Activated CD4-positive, alpha-beta T cell treated with anti-CD3 and anti-CD28 coated beads, Interleukin-2, Interleukin-6, amounts not matched to agents 100 ng/mL and 50 ng/mL, durations not matched to agents 16 hours and 8 hours (primary cell): ENCODE data around the gene GPX6.
"Not testable (repeated sequence)": the region's sequence is repeated elsewhere in the genome, so short reads cannot be mapped to it uniquely, and the experiment has no call there.

Experiments
- DNase-seq: peaks from one replicate; pipeline ENCODE4 v3.0.0-alpha.2; 2020

Gene GPX6, protein sequence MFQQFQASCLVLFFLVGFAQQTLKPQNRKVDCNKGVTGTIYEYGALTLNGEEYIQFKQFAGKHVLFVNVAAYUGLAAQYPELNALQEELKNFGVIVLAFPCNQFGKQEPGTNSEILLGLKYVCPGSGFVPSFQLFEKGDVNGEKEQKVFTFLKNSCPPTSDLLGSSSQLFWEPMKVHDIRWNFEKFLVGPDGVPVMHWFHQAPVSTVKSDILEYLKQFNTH

DNA sequence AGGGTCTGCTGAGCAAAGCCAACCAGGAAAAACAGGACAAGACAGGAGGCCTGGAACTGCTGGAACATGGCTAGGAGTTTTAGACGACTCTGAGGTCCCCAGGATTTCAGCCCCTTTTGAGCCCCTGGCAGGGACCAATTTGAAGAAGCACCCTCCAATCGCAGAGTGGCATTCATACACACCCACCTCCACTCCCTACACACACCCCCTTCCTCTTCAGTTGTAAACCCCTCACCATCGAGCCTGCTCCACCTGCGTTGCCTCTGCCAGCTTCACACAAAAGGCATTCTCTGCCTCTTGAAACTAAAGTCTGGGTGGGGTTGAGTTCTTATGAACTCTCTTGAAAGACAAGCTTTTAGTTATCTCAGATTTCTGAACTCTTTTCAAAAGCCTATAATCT is at the start of gene GPX6:
GPX6 (minus strand) TSS at position 118 of the 400 bp plus-strand sequence; CDS start at position 68, 50 bp downstream.
- DNase-seq, result no peak

DNA sequence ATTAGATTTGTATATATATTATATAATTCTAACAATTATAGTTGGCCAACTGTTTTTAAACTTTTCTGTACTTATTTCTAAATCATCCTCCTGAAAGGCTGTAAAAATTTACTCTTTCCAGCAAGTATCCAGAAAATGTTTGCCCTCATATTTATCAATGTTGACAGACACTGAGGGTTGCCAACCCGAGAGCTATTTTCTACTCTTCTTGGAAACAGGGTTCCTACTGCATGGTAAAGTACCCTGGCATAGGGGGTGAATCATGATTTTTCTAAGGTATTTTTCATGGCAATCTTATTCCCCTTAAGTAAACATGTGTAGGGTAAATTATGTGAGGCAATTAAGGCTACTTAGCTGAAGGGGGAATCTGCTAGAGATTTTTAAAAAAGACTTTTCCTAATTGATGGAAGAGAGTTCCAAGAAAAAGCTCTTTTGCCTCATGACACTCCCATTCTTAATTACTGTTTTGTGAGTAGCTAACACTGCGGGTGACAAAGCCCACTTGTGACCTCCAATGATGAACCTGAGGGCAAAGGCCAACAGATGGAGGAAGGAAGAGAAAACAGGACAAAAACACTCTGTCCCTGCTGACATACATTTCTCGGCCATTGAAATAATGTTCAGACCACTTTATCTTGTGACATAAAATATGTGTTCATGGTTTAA is 48.0 kb upstream of the GPX6 start:
- DNase-seq, result no peak

DNA sequence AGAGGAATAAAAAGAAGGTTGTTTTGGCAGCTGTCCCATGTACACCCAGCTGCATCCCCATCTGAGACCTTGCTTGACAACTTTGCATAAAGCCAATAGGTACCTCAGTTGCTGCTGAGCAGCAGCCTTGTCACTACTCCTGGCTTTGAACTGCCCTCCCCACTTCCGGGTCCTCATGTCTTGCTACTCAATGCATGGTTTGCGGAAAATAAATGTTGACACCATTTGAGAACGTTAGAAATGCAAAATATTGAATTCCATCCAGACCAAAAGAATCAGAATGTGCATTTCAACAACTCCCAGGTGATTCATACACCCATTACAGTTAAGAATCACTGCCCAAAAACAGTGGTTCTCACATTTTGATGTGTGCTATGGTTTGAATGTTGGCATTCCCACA is 43.0 kb upstream of the GPX6 start:
- DNase-seq, result no peak

DNA sequence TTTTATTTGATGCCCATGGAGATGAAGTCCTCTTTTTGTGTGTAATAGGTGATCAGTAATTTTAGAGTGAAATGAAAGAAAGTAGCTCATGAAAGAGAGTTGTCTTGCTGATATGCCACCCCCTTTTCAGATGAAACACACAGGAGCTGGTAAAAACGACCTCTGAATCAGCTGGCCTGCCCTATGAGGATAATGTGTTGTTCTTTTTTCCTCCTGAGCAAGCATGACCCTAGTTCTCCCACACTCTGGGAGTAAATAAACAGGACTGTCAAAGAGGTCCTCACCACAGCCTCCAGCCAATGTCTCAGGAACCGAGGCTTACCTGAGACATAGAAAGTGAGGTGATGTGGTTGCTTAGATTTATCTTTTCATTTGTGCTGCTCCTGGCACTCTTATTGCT is 39.5 kb upstream of the GPX6 start:
- no peak for DNase-seq

DNA sequence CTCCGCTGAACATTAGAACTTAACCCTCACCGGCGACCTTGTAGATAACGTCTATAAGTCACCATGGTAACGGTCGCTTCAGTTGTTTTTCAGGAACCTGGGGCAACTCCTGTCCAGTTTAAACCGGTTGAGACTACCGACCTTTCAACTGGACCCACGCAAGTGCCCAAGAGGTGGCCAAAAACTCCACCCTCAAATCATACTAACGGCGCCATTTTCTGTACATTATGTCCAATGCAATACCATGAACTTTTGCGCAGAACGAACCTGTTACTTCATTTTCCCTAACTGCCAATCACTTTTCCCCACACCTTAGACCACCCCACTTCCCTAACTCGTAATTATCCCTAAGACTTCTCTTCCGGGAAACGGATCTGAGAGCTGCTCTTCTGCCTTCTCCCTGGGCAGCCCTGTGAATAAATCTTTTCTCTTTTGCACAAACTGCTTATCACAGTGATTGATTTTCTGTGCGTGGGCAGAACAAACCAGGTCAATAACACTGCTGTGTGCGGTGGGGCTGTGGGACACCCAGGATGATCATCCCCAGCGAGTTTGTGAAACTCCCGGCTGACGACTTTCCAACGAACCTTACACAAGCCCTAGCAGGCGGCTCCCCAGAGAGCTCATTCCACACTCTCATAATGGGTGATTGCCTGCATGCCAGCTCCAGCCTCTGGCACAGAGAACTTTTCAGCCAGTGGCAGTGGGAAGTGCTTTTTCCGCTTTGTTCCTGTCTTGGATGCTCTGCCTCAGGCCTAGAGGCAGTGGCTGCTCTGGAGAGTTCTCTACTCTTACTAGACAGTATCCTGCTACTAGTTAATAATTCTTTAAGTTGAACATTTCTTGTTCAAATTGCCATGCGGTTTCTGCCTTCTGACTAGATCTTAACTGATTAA is 38.6 kb upstream of the GPX6 start:
- DNase-seq, result no peak

DNA sequence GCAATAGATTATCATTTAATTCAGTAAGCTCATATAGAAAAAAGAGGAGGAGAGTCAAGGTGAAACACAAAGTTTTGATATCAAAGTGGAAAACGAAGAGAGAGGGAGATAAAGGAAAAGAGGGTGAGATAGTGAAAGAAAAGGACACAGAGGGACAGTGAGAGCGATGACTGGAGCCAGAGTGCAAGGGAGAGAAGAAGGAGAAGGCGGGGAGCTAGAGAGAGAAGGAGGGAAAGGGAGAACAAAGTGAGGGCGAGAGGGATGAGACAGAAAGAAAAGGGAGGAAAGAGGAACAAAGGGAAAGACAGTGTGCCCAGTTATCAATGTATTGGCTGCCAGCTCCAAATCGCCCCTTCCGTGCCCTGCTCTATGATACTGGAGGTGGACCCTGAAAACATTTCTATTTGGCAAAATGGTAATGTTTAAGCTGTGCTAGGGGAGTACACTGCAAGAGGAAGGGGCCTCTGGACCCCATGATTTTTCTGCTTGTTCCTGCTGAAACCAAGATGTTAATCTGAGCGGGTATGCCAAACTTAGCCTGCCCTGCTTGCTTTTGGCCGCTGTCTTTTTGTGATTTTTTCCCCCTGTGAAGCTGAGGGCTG is 37.9 kb upstream of the GPX6 start:
- DNase-seq, result no peak

DNA sequence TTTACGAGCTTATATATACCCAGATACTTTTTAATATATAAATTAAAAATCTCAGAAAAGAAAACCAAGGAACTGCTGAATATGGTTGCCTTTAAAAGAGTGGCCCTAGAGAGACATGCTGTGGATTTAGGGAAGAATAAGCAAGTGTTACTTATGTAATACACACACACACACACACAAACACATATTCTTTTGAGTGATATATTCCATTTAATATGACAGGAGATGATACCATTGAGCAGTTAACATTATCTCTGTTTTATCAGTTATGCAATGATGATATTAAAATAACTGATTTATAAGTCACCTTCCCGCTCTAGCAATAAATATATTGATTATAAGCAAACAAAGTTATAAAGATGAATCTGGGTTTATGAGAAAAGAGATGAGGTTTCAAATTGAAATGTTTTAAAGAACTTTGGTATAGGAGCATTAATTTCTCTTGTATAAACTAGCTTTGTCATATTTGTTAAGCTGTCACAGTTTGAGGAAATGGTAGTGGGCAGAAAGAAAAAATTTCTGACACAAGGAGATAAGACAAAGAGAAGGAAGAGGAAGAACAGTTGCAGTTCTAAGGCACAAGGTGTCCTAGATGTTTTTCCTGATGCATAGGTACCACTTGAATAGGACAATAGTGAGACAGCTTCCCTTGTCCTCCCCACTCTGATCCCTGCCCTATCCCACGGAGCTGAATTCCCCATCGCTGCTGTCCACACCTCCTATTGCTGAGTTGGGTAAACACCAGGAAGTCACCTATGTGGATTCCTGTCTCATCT is 36.5 kb upstream of the GPX6 start:
- DNase-seq, result no peak

DNA sequence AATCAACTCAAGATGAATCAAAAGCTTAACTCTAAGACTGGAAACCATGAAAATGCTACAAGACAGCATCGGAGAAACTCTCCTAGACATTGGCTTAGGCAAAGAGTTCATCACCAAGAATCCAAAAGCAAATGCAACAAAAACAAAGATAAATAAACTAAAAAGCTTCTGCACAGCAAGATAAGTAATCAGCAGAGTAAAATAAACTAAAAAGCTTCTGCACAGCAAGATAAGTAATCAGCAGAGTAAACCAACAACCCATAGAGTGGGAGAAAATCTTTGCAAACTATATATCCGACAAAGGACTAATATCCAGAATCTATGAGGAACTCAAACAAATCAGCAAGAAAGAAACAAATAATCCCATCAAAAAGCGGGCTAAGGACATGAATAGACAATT is 31.4 kb upstream of the GPX6 start:
- DNase-seq, result not testable (repeated sequence)

DNA sequence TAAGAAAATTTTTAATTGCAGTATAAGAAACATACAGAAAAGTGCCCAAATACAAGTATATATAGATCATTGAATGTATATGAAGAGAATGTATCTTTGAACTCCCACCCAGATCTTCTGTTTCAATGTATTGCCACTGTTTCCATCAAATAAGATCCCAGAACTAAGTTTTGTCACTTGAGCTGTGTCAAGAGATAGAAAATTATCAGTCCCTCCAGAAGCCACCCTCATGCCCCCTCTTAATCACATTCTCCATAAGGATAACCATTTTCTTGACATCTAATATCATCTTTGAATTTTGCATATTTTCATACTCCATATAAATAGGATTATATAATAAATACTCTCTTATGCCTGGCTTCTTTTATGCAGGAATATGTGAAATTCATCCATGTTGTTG is 30.4 kb upstream of the GPX6 start:
- no peak for DNase-seq

DNA sequence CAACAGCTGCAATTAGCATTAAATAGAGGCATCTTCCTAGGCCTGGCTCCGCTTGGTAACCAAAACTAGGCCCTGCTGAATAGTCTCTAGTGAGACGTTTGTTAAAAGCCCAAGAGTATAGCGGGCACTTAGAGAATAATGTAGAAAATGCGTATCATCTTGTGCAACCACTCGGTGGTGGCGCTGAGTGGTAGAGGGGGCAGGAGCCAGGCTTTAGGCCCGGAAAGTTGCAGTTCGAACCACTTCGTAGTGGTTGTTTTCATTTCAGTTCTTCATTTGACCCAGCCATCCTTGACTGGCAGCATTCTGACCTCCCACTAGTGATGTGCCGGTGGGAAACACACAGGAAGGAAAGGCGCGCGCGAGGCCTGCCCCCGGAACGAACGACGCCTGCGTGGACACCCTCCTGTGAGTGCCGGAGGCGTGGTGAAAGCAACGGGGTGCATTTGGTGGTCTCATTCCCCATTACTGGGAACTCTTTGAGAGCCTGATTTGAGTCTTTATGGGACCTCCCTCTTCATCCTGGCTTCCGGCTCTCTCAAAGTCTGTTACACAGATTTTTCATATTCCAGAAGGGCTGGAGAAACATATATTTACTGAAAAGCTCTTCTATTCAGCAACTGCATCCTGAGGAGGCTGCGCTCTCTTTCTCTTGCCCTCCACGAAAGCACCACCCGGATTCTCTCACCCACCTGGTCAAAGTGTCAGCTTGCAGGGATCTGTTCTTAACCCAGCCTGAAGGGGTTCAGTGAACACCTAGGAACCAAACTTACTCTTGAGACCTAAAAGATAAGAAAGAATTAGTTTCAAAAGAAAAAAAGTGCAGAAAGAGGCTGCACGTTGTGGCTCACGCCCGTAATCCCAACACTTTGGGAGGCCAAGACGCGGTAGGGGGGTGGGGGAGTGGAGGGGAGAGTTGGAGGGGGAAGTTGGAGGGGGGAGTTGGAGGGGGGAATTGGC is 28.3 kb upstream of the GPX6 start:
- DNase-seq, result no peak

DNA sequence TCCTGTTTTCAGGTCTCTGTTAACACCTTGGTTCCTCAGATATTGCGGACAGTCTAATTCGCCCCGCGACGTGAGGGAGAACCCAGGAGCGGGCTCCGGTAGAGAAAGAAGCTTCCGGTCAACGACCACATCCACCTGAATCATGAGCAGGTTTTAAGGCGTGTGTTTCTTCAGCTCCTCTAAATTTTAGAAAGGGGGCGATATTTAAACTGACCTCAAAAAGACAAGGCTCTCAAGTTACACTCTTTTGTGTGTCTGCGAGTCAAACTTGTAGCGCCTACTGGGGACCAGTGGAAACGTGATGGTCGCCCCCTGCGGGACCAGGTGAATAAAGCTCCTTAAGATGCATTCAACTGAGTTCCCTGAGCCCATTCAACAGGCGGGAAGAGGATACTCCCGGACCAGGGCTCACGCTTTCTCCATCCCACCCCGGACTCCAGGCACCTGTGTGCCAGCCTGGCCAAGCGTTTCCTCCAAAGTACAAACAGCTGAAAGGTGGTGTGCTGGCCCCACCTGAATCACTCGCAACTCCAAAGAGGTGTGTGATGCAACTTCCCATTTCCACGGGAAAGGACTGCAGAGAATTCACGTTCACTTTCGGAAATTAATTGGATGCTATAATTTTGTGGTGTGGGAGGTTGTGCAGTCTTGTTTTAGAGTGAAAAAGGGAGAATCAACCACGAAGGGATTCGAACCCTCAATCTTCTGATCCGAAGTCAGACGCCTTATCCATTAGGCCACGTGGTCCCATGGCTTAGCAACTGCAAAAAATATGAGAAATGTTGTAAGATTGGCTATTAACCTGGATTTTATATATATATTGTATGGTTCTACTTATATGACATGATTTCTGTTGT is 27.1 kb upstream of the GPX6 start:
- peak; percentile 86 for DNase-seq

DNA sequence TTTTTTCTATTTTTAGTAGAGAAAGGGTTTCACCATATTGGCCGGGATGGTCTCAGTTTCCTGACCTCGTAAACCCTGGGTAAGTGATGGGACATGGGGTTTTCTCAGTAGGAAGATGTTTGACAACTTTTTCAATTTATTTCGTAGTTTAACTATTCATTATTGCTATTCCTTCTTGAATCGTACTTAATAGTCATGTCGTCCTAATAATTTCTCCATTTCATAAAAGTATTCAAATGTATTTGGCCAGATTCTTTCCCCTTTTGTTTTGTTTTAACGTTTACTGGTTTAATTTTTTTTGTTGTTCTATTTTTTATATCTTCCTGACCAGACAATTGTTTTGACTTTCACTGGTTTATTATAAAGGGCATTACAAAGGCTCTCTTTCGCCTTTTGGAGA is 26.4 kb upstream of the GPX6 start:
- DNase-seq, result no peak

DNA sequence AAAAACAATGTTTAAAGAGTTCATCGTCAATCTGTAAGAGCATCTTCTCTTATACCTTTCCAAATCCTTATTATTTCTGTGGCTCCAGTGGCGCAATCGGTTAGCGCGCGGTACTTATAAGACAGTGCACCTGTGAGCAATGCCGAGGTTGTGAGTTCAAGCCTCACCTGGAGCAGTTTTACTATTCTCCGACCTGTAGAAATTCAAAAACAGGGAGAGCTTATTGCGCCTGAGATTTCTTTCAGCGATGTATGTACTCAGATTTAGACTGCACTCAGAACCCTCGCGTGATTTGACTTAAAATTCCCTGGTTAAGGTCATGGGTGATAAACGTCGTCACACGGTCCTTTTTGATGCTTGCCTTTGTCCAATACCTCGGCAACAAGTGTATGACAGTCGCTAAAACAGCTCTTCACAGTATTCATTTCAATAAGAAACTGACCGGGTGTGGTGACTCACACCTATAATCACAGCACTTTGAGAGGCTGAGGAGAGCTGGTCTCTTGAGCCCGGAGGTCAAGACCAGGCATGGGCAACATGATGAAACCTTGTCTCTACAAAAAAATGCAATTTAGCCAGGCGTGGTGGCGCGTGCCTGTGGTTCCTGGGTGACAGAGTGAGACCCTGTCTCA is 22.0 kb upstream of the GPX6 start:
- peak; percentile 74 for DNase-seq

DNA sequence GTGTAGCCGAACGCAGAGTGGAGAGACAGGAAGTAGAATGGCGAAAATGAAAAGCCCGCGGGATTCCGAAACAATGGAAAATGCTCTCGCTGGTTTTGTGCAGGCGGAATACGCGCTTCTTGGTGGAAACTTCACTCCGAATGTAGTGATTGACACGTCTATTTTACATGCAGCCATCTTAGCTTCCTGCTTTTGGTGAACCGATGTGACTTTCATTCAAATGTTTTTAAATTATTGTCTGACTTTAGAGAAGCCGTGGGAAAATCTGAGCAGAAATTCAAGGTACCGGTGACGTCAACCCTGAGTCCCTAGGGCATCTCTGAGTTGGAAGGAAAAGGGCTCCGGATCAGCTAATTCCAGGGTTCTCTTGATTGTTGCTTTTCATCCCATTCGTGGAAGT is 21.5 kb upstream of the GPX6 start:
- no peak for DNase-seq

DNA sequence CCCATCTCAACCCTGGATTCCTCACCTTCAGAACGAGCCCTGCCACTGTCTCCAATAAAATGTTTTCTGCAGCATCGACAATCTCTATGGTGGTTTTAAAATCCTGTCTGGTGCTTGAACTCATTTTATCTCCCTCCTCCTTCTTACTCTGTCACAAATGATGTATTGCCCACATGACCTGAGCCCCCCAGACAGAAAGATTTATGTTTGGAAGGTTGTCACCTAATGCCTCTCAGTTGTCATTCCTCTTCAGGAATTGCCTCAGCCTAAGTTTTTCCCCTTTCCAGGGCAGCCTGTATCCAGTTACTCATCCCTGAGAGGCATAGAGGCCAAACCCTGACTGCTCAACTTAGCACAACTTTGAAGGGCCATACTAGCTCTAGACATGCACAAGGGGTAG is 19.3 kb upstream of the GPX6 start:
- DNase-seq, result no peak

DNA sequence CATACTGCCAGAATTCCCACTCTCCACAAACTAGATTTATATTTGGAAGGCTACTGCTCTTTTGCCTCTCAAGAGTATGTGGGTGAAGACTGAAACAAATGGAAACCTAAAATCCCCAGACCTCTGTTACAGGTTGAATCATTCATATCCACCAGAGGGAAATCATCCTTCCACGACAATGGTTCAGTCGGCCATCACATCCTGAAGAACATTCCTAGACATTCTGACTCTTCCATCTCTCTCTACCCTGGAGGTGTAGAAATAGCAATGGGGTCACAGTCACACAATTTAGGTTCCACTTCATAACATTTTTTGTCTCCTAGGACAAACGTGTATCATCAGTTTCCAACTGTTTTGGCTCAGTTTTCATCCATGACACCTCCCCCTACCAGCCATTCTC is 18.7 kb upstream of the GPX6 start:
- no peak for DNase-seq

DNA sequence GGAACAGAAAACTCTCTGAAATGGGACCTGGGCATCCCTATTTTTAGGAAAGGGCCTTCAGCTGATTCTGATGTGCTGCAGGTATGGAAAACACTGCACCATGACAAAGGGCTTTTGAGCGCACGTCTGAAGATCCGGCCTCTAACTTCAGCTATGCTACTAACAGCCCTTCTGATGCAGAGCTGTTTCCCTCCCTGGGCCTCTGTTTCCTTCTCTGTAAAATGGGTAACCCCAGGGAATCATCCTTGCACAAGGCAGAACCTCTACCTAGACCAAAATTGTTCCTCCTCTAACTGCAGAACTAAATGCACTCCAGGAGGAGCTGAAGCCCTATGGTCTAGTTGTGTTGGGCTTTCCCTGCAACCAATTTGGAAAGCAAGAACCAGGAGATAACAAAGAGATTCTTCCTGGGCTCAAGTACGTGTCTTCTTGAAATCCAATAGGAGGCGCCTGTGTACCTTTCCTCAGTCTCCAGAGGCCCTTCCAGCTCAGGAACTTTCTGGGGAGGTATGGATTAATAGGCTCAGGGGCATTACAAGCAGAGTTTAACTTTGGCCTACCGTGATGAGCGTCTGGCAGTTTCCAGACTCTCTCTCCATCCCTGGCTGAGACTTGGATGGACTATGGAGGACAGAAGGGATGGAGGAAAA is 16.0 kb upstream of the GPX6 start:
- DNase-seq, result no peak

DNA sequence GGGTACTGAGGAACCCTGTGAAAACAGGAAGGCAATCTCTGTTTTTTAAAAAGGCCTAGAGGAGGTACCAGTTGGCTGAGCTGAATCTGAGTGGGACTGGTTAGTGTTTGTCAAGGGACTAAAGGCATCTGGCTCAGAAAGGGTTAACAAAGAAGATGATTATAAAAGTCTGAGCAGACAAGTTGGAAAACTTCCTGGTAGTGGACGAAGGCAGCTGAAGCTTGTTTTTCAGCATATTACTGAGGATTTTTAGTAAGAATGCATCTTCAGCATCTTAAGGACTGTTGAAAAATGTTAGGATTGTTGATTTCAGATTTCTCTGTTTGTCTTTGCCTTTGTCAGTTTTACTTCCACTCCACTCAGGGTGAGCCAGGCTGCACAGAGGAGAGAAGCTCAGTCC is 15.2 kb upstream of the GPX6 start:
- DNase-seq, result no peak

DNA sequence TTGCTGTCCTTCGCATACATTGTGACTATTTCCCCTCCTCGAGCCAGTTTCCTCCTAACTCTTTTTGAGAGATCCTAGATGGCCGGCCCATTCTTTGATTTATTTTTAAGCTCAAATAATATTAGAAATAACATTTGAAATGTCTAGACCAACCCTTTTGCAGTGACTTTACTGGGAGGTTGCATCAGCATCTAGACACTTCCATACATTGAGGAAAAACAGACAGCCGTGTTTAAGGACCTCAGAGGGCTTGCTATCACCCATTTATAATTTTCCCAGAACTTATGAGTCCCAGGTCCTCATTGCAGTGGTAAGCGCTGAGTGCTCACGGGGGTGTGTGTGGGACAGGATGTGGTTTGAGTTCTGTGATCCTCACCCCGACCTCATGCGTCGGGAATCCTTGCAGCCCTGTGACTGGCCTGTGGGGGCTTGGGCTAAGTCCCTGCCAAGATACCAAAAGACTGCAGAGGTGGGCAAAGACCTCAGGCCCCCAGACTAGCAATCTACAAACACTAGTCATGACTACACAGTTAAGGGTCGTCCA is 10.0 kb upstream of the GPX6 start, which contains the start of gene GPX5:
GPX5 (plus strand) TSS at position 386 of the 544 bp plus-strand sequence; CDS start at position 519, 133 bp downstream.
- no peak for DNase-seq
